Retinal pigment epithelial cell (primary cell): ENCODE data around the gene BRF1.

Experiments
- DNase-seq: peaks from one replicate; pipeline ENCODE4 v3.0.0-alpha.2; 2010; ENCODE audit warnings: low read depth
- H3K4me3 ChIP-seq: 2 replicates; pipeline ENCODE4 v1.5.1; 2011; ENCODE audit warnings: mild to moderate bottlenecking, low read length, control low read depth, moderate library complexity
- TF ChIP-seq, protein P1 (sequence below): conservative IDR thresholded peaks from 2 replicates; pipeline ENCODE4 v1.5.1; 2011; ENCODE audit warnings: low read depth, low read length, control low read depth, inconsistent platforms

BRF1 gene

GRCh38 chr14:105171004-105171673 lies 129.7 kb downstream of the BRF1 start:
- TF ChIP-seq, protein P1, sequence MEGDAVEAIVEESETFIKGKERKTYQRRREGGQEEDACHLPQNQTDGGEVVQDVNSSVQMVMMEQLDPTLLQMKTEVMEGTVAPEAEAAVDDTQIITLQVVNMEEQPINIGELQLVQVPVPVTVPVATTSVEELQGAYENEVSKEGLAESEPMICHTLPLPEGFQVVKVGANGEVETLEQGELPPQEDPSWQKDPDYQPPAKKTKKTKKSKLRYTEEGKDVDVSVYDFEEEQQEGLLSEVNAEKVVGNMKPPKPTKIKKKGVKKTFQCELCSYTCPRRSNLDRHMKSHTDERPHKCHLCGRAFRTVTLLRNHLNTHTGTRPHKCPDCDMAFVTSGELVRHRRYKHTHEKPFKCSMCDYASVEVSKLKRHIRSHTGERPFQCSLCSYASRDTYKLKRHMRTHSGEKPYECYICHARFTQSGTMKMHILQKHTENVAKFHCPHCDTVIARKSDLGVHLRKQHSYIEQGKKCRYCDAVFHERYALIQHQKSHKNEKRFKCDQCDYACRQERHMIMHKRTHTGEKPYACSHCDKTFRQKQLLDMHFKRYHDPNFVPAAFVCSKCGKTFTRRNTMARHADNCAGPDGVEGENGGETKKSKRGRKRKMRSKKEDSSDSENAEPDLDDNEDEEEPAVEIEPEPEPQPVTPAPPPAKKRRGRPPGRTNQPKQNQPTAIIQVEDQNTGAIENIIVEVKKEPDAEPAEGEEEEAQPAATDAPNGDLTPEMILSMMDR: no peak
- H3K4me3 ChIP-seq: no peak overlapping the region
- DNase-seq: no peak

- TF ChIP-seq, protein P1: no peak
- DNase-seq: no peak
- no peak overlapping the region for H3K4me3 ChIP-seq
These were observed 130.8 kb downstream of the BRF1 start for GRCh38 chr14:105169776-105170655.

GRCh38 chr14:105168979-105169507 lies 131.8 kb downstream of the BRF1 start:
- TF ChIP-seq, protein P1: peak; percentile 67
- DNase-seq: no peak
- no peak overlapping the region for H3K4me3 ChIP-seq

GRCh38 chr14:105168496-105168978 lies 132.3 kb downstream of the BRF1 start, which contains the start of gene JAG2:
Gene JAG2, minus strand, starts transcription at chr14:105168776. Its CDS starts 356 bp downstream, at chr14:105168420.
- TF ChIP-seq, protein P1: no peak
- DNase-seq: no peak
- peak within 1 kb of the TSS; percentile 21 for H3K4me3 ChIP-seq

DNA sequence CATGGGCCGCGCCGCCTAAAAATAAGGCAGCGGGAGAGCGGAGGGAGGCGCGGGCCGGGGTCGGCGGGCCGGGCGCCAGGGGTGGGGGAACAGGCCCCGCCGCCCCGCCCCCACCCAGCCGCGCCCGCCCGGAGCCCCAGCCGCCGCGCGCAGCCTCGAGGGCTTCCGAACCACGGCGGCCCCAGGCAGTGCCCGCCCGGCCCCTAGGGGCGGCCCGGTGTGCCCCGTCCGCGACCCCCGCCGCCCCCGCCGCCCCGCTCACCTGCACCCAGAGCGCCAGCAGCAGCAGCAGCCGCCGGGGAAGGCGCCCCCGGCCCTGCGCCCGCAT lies 132.7 kb downstream of the BRF1 start:
- TF ChIP-seq, protein P1: no peak
- DNase-seq: no peak
- H3K4me3 ChIP-seq: peak overlapping the region; percentile 21

- DNase-seq: no peak
- TF ChIP-seq, protein P1: no peak
- peak overlapping the region; percentile 21 for H3K4me3 ChIP-seq
These were observed 133.3 kb downstream of the BRF1 start for GRCh38 chr14:105167303-105168092.
